Muscle of back (tissue), 11 donors: ENCODE measurements around the gene SLC12A7. TPM values are rescaled to one million over a fixed set of nuclear protein-coding genes. Genes with fewer than 3 reads are reported as not detected.
"Not testable (repeated sequence)": the region's sequence is repeated elsewhere in the genome, so short reads cannot be mapped to it uniquely, and the experiment has no call there.

Experiments
- DNase-seq, 3 donors: peaks; one replicate each; pipeline versions ENCODE4 v3.0.0 to v3.0.0-alpha.2; 2013
- polyA plus RNA-seq, 10 donors: library from polyadenylated mRNA; unstranded; fragments of 120-200 nt; gene quantifications; one replicate each; pipeline ENCODE4 v1.2.1, GENCODE V29; 2013; ENCODE audit not compliant: insufficient read length in 10 of 10

SLC12A7 gene
- polyA plus RNA-seq, 10 donors, result 6.8 to 13.6 (median 8.3) TPM

- peak in 1 of 3 donors; percentile 74 for DNase-seq
Observed at GRCh38 chr5:1008451-1009358, 103.2 kb downstream of the SLC12A7 start, which contains the start of gene NKD2. TSS of gene NKD2 (plus strand) at chr5:1008802. CDS start at chr5:1009058, 256 bp downstream.

- DNase-seq, result no peak
Observed at GRCh38 chr5:1007681-1008450, 104.0 kb downstream of the SLC12A7 start.

DNA sequence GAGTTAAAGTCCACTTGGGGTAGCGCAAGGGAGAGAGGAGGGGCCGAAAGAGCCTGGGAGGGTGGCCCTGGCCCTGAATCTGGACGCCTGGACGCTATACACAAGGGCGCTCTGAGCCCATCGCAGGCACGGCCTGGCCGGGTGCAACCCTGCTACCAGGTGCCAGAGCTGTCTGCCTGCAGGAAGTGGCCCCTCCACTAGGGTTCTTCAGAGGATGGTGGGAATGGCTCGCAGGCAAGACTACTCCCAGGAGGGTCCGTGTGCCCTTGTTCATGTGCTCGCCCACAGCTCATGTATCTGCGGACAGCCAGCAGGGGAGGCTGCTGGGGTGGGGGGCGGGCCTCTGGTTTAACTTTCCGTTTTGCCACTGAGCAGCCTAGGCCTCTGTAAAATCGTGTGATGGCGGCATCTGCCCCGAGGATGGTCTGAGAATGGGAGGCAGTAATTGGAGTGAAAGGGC lies 104.6 kb downstream of the SLC12A7 start:
- DNase-seq, result no peak

DNA sequence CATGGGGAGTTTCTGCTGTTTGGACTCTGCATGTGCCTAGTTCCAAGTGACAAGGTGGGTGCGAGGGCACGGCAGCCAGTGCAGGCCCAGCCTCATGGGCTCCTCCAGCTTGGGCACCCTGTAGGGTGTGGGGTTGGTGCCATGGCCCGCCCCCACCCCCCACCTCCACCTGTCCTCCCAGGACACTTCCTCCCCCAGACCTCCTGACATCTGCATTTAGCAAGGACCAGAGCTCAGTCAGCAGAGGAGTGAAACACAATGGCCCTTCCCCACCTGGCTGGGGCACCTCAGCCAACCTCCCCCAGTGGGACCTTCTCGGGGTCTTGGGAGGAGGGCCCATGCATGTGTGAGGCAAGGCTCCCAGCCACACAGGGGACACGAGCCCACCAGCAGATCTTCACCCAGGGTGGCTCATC lies 105.2 kb downstream of the SLC12A7 start:
- no peak for DNase-seq

GRCh38 chr5:1005904-1006655 lies 105.8 kb downstream of the SLC12A7 start:
- DNase-seq, result no peak

- no peak for DNase-seq
Observed at GRCh38 chr5:1005249-1005851, 106.5 kb downstream of the SLC12A7 start.

DNA sequence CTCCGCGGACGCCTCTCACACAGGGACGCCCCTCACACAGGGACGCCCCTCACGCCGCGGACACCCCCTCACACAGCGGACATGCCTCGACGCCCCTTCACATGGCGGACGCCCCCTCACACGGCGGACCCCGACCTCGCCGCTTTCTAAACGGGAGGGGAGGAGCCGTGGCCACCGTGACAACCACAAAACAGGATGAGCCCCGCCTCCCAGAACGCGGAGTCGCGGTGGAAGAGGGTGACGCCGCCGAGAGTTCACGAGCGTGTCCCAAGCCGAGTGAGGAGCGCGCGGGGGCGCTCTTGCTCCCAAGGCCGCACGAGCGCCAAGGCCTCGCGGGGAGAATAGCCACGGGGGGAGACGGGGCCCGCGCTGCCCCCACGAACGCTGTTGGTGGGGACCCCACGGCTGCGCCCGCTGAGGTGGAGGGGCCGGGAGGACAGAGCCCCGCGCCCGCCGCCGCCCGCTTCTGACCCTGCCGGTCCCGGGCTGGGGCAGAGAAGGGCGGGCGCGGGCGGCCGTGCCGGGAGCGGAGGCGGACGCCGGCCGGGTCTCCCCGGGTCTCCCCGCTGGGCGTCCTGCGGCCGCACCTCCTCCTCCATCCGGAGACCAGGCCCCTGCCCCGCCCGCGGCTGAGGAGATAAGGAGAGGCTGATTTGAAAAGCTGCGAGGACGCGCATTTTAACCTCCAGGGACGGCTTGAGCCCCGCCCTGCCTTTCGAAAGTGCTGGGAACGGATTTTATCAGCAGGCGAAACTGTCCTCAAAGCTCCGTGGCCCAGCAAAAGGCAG lies 107.2 kb downstream of the SLC12A7 start:
- peak in 2 of 3 donors; percentile 72 to 89 for DNase-seq

GRCh38 chr5:1003296-1003937 lies 108.4 kb downstream of the SLC12A7 start:
- DNase-seq, result peak in 1 of 3 donors; percentile 51

GRCh38 chr5:1002836-1003235 lies 109.0 kb downstream of the SLC12A7 start:
- DNase-seq, result no peak

DNA sequence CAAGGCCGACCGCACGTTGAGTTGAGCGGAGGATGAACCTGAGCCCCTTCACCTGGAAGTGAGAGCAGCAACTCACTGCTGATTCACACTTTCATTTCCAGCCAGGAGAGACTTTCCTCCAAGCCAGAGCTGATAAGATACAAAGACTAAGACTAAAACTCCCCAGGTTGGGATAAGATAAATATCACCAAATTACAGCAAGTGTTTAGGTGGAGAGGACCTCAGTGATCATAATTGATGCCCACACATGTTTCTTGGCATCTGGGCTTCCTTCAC lies 109.7 kb downstream of the SLC12A7 start:
- no peak for DNase-seq

- DNase-seq, result no peak
Observed at GRCh38 chr5:1001406-1002270, 110.2 kb downstream of the SLC12A7 start.

GRCh38 chr5:1000831-1001230 lies 111.0 kb downstream of the SLC12A7 start:
- not testable (repeated sequence) for DNase-seq

Other genes with a start within 250 kb of the SLC12A7 start
- gene BRD9, start 219.3 kb downstream of the SLC12A7 start, polyA plus RNA-seq, result 10 to 100 TPM; 22.5 to 34.4 (median 27.5) TPM
- gene TRIP13, start 219.2 kb downstream of the SLC12A7 start, polyA plus RNA-seq, result 10 to 100 TPM in 3 of 10 donors, 1 to 10 TPM in 7; 6.5 to 14.2 (median 8.6) TPM
- 10 to 100 TPM in 1 of 10 donors, 1 to 10 TPM in 9; 1.6 to 19.5 (median 2.4) TPM for gene NKD2, start 103.3 kb downstream of the SLC12A7 start, polyA plus RNA-seq
- under 1 TPM in 4 of 10 donors, not detected in 6; 0.03 to 0.17 (median 0.10) TPM for gene SLC6A19, start 89.5 kb upstream of the SLC12A7 start, polyA plus RNA-seq
- gene SLC6A18, start 113.3 kb upstream of the SLC12A7 start, polyA plus RNA-seq, result not detected
- under 1 TPM in 1 of 10 donors, not detected in 9; 0.08 TPM for gene TERT, start 183.0 kb upstream of the SLC12A7 start, polyA plus RNA-seq
- gene CLPTM1L, start 233.0 kb upstream of the SLC12A7 start, polyA plus RNA-seq, result 10 to 100 TPM; 48.2 to 73.3 (median 56.0) TPM